Measurements from ENCODE around the gene TP73.

- no peak for TF ChIP-seq REST (IDR thresholded peaks at IDR 0.05; ENCODE audit: borderline replicate concordance)
- no peak for TF ChIP-seq EZH2 (IDR thresholded peaks at IDR 0.05; ENCODE audit: borderline replicate concordance, insufficient read depth, low read length, poor library complexity, severe bottlenecking)
Measured at GRCh38 chr1:3603571-3604467, 48.5 kb upstream of the TP73 start.

All from neural cell (in vitro differentiated cells).